ENCODE results near the gene BET1.

Gene BET1

GRCh38 chr7:93958651-93959050 lies 45.5 kb downstream of the BET1 start:
- Histone ChIP-seq H3K4me1 (ENCODE audit: control insufficient read depth, insufficient read depth, low read length, unreplicated experiment) (peaks cover 11% of the 10 kb centered on the region), H3K27me3 (ENCODE audit: insufficient read depth, low read length) (no peaks in the 10 kb centered on the region), H3K36me3 (ENCODE audit: insufficient read depth, low read length) (no peaks in the 10 kb centered on the region), H3K27ac (ENCODE audit: low read depth, low read length) (no peak overlapping the region), H3K79me2 (ENCODE audit: control insufficient read depth, insufficient read depth, low read length, unreplicated experiment) (no peaks in the 10 kb centered on the region), H2AFZ (ENCODE audit: low read length, unreplicated experiment) (no peak overlapping the region), H3K4me3 (ENCODE audit: low read depth, low read length) (no peak overlapping the region)

- Histone ChIP-seq H3K79me2 (ENCODE audit: control insufficient read depth, insufficient read depth, low read length, unreplicated experiment) (no peaks in the 10 kb centered on the region), H3K27ac (ENCODE audit: low read depth, low read length) (no peak overlapping the region), H3K36me3 (ENCODE audit: insufficient read depth, low read length) (no peaks in the 10 kb centered on the region), H2AFZ (ENCODE audit: low read length, unreplicated experiment) (no peak overlapping the region), H3K27me3 (ENCODE audit: insufficient read depth, low read length) (no peaks in the 10 kb centered on the region), H3K4me1 (ENCODE audit: control insufficient read depth, insufficient read depth, low read length, unreplicated experiment) (peaks cover 11% of the 10 kb centered on the region), H3K4me3 (ENCODE audit: low read depth, low read length) (peak overlapping the region; percentile 9; the same call in 1 of the 2 replicates)
Observed at GRCh38 chr7:93958216-93958615, 45.9 kb downstream of the BET1 start.

- H3K27ac ChIP-seq (ENCODE audit: low read depth, low read length) = no peak overlapping the region
- peak overlapping the region; percentile 6 for H2AFZ ChIP-seq (ENCODE audit: low read length, unreplicated experiment)
Observed at GRCh38 chr7:93957767-93958166, 46.4 kb downstream of the BET1 start.

GRCh38 chr7:93955304-93955703 lies 48.9 kb downstream of the BET1 start:
- H3K36me3 ChIP-seq (ENCODE audit: insufficient read depth, low read length) = no peaks in the 10 kb centered on the region
- H2AFZ ChIP-seq (ENCODE audit: low read length, unreplicated experiment) = no peak overlapping the region
- H3K27ac ChIP-seq (ENCODE audit: low read depth, low read length) = no peak overlapping the region
- no peaks in the 10 kb centered on the region for H3K79me2 ChIP-seq (ENCODE audit: control insufficient read depth, insufficient read depth, low read length, unreplicated experiment)
- peaks cover 11% of the 10 kb centered on the region for H3K4me1 ChIP-seq (ENCODE audit: control insufficient read depth, insufficient read depth, low read length, unreplicated experiment)
- no peak overlapping the region for H3K4me3 ChIP-seq (ENCODE audit: low read depth, low read length)
- H3K27me3 ChIP-seq (ENCODE audit: insufficient read depth, low read length) = no peaks in the 10 kb centered on the region

More at GRCh38 chr7:93957767-93958166, 46.4 kb downstream of the BET1 start:
- Histone ChIP-seq H3K79me2 (ENCODE audit: control insufficient read depth, insufficient read depth, low read length, unreplicated experiment) (no peaks in the 10 kb centered on the region), H3K4me1 (ENCODE audit: control insufficient read depth, insufficient read depth, low read length, unreplicated experiment) (peaks cover 11% of the 10 kb centered on the region), H3K27me3 (ENCODE audit: insufficient read depth, low read length) (no peaks in the 10 kb centered on the region), H3K4me3 (ENCODE audit: low read depth, low read length) (peak overlapping the region; percentile 9; the same call in 1 of the 2 replicates), H3K36me3 (ENCODE audit: insufficient read depth, low read length) (no peaks in the 10 kb centered on the region)

DNA sequence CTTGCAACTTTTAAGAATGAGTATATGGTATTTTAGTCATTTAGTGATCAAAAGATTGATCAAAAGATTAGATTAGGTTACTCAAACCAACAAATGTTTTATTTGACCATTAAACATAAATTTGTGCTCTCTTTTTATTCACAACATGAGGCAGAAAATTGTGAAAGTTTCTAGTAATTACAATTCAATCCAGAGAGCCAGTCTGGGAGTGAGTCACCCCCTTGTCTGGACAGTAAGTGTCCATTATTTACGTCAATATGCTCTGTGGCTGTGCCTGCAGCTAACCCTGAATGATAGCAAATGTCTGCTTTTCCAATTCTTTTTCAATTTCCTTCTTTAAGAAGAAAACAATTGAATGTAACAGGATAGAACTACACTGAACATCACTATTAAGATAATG lies 54.7 kb downstream of the BET1 start:
- H3K79me2 ChIP-seq (ENCODE audit: control insufficient read depth, insufficient read depth, low read length, unreplicated experiment) = no peaks in the 10 kb centered on the region
- H2AFZ ChIP-seq (ENCODE audit: low read length, unreplicated experiment) = peak overlapping the region; percentile 7
- no peaks in the 10 kb centered on the region for H3K36me3 ChIP-seq (ENCODE audit: insufficient read depth, low read length)
- H3K4me1 ChIP-seq (ENCODE audit: control insufficient read depth, insufficient read depth, low read length, unreplicated experiment) = peaks cover 18% of the 10 kb centered on the region
- no peaks in the 10 kb centered on the region for H3K27me3 ChIP-seq (ENCODE audit: insufficient read depth, low read length)
- H3K27ac ChIP-seq (ENCODE audit: low read depth, low read length) = peak overlapping the region; percentile 51
- H3K4me3 ChIP-seq (ENCODE audit: low read depth, low read length) = no peak overlapping the region

DNA sequence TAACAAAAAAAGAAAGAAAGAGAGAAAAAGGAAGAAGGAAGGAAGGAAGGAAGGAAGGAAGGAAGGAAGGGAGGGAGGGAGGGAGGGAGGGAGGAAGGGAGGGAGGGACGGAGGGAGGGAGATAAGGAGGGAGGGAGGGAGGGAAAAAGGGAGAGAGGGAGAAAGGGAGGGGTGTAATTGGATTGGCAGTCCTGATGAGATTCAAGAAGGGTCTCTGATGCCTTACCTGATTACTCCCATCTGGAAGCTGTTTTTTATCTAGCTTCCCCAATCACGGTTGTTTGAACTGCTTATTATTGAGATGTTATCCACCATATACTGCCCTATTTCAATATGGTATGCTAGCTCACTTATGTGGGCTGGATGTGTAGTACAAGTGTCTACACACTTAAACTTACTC lies 55.3 kb downstream of the BET1 start:
- no peak overlapping the region for H3K4me3 ChIP-seq (ENCODE audit: low read depth, low read length)
- H3K27ac ChIP-seq (ENCODE audit: low read depth, low read length) = peak overlapping the region; percentile 51
- H3K79me2 ChIP-seq (ENCODE audit: control insufficient read depth, insufficient read depth, low read length, unreplicated experiment) = no peaks in the 10 kb centered on the region
- no peaks in the 10 kb centered on the region for H3K36me3 ChIP-seq (ENCODE audit: insufficient read depth, low read length)
- H3K27me3 ChIP-seq (ENCODE audit: insufficient read depth, low read length) = no peaks in the 10 kb centered on the region
- peaks cover 18% of the 10 kb centered on the region for H3K4me1 ChIP-seq (ENCODE audit: control insufficient read depth, insufficient read depth, low read length, unreplicated experiment)
- H2AFZ ChIP-seq (ENCODE audit: low read length, unreplicated experiment) = no peak overlapping the region

DNA sequence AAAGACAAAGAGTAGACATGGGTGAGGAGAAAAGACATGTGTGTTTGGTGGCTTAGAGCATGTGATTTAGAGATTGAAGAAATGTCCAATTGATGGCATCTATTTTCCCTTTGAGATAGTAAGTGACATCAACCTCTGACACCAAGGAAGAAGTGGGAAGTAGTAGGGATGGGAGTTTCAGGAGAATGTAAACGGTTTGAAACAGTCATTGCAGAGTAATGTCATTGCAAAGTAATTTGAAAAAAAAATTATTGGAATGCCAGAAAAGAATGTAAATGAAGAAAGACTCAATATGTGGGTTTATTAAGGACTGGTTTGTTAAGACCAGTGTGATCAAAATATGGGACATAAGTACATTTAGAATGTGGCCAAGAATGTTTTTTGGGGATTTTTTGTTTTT lies 56.0 kb downstream of the BET1 start:
- Histone ChIP-seq H3K27ac (ENCODE audit: low read depth, low read length) (no peak overlapping the region), H3K4me3 (ENCODE audit: low read depth, low read length) (no peak overlapping the region), H2AFZ (ENCODE audit: low read length, unreplicated experiment) (no peak overlapping the region), H3K36me3 (ENCODE audit: insufficient read depth, low read length) (no peaks in the 10 kb centered on the region), H3K4me1 (ENCODE audit: control insufficient read depth, insufficient read depth, low read length, unreplicated experiment) (peaks cover 18% of the 10 kb centered on the region), H3K27me3 (ENCODE audit: insufficient read depth, low read length) (no peaks in the 10 kb centered on the region), H3K79me2 (ENCODE audit: control insufficient read depth, insufficient read depth, low read length, unreplicated experiment) (no peaks in the 10 kb centered on the region)

DNA sequence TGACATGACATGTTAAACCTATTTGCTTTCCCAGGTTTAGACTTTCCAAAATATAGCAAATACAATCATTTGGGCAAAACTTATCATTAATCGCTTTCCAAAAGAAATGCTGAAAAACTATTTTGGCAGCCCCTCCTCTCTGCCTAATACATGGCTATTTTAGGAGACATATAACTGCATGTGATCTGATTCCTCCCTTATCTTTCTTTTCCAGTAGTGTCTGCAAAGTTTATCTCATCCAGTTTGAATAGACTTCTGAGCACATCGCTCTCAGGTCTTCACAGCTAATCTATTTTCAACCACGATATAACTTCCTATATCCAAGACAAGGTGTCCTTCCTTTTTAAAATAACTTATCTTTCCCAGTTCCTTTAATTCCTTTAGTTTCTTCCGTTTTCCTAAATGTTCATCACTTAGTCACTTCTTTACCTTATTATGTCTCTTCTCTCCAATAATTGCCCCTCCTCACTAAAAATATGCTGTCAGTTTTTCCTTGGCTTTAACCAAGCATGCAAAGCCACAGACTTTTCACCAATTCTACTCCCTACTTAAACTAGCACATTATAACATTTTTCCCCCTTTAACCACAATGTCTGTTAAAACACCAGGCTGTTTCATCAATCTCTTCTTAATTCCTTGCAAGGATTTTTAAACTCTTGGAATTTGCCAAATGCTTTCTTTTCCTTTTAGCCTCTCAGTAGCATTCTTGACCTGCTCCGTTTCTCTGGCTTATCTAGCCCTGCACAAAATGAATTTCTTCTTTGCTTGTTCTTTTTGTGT lies 58.2 kb downstream of the BET1 start:
- Histone ChIP-seq H3K36me3 (ENCODE audit: insufficient read depth, low read length) (no peaks in the 10 kb centered on the region), H3K27me3 (ENCODE audit: insufficient read depth, low read length) (no peaks in the 10 kb centered on the region), H3K4me3 (ENCODE audit: low read depth, low read length) (no peak overlapping the region), H3K79me2 (ENCODE audit: control insufficient read depth, insufficient read depth, low read length, unreplicated experiment) (no peaks in the 10 kb centered on the region), H3K4me1 (ENCODE audit: control insufficient read depth, insufficient read depth, low read length, unreplicated experiment) (peaks cover 18% of the 10 kb centered on the region), H2AFZ (ENCODE audit: low read length, unreplicated experiment) (no peak overlapping the region), H3K27ac (ENCODE audit: low read depth, low read length) (no peak overlapping the region)

GRCh38 chr7:93945083-93945482 lies 59.1 kb downstream of the BET1 start:
- Histone ChIP-seq H3K4me3 (ENCODE audit: low read depth, low read length) (no peak overlapping the region), H2AFZ (ENCODE audit: low read length, unreplicated experiment) (no peak overlapping the region), H3K4me1 (ENCODE audit: control insufficient read depth, insufficient read depth, low read length, unreplicated experiment) (peaks cover 18% of the 10 kb centered on the region), H3K79me2 (ENCODE audit: control insufficient read depth, insufficient read depth, low read length, unreplicated experiment) (no peaks in the 10 kb centered on the region), H3K27me3 (ENCODE audit: insufficient read depth, low read length) (no peaks in the 10 kb centered on the region), H3K27ac (ENCODE audit: low read depth, low read length) (no peak overlapping the region), H3K36me3 (ENCODE audit: insufficient read depth, low read length) (no peaks in the 10 kb centered on the region)

GRCh38 chr7:93944673-93945072 lies 59.5 kb downstream of the BET1 start:
- no peak overlapping the region for H3K4me3 ChIP-seq (ENCODE audit: low read depth, low read length)
- H3K27ac ChIP-seq (ENCODE audit: low read depth, low read length) = no peak overlapping the region
- H3K36me3 ChIP-seq (ENCODE audit: insufficient read depth, low read length) = no peaks in the 10 kb centered on the region
- H3K79me2 ChIP-seq (ENCODE audit: control insufficient read depth, insufficient read depth, low read length, unreplicated experiment) = no peaks in the 10 kb centered on the region
- H3K4me1 ChIP-seq (ENCODE audit: control insufficient read depth, insufficient read depth, low read length, unreplicated experiment) = peaks cover 14% of the 10 kb centered on the region
- H2AFZ ChIP-seq (ENCODE audit: low read length, unreplicated experiment) = no peak overlapping the region
- no peaks in the 10 kb centered on the region for H3K27me3 ChIP-seq (ENCODE audit: insufficient read depth, low read length)

DNA sequence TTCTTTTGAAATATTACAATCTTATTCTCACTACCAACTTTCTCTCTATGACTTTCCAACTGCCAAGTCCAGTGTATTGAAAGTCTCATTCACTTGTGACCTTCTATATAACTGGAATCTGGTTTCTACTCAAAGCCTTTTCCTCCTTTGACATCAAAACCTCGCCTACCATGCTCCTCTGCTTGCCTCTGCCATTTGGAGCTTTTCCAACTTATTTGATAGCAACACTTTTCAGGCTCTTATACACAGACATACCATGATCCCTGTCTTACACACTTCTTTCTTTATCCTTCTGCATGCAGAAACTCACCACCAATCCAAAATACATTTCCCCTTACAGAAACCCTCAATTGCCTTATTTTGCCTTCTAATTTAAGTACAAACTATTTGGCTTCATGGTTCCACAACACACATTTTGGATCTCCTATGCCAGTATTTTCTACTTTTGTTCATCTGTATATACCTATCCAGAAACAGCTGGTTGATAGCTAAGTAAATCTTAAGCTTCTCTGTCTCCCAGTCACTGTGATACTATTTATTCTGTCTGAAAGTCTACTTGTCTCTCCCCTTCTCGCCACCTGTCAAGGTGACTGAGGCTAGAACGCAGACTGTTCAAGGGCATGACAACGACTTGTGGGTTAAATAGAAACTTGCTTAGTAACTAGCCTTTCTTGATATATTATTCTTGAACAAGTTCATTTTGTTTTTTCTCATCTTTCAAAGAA lies 60.2 kb downstream of the BET1 start:
- no peaks in the 10 kb centered on the region for H3K36me3 ChIP-seq (ENCODE audit: insufficient read depth, low read length)
- no peak overlapping the region for H3K27ac ChIP-seq (ENCODE audit: low read depth, low read length)
- peaks cover 8% of the 10 kb centered on the region for H3K4me1 ChIP-seq (ENCODE audit: control insufficient read depth, insufficient read depth, low read length, unreplicated experiment)
- no peaks in the 10 kb centered on the region for H3K27me3 ChIP-seq (ENCODE audit: insufficient read depth, low read length)
- H3K4me3 ChIP-seq (ENCODE audit: low read depth, low read length) = no peak overlapping the region
- no peaks in the 10 kb centered on the region for H3K79me2 ChIP-seq (ENCODE audit: control insufficient read depth, insufficient read depth, low read length, unreplicated experiment)
- no peak overlapping the region for H2AFZ ChIP-seq (ENCODE audit: low read length, unreplicated experiment)
